Brain microvascular endothelial cell (primary cell): Measurements from ENCODE around the gene RPL36A.
A peak's percentile ranks its signal among the peaks of the same experiment; 100 is the strongest.

ENCODE experiments used
- DNase-seq: peaks from one replicate; pipeline ENCODE4 v3.0.0-alpha.2; 2020
- H3K27ac ChIP-seq: fragments of 250-450 bp; sonication (Bioruptor Pico); 2 replicates; pipeline ENCODE4 v1.5.1; 2020; ENCODE audit warnings: mild to moderate bottlenecking, moderate library complexity
- H3K27me3 ChIP-seq: fragments of 250-450 bp; sonication (Bioruptor Pico); replicated peaks from 2 replicates; pipeline ENCODE4 v1.5.1; 2020; ENCODE audit warnings: mild to moderate bottlenecking
- H3K36me3 ChIP-seq: fragments of 250-450 bp; sonication (Bioruptor Pico); replicated peaks from 2 replicates; pipeline ENCODE4 v1.5.1; 2020; ENCODE audit warnings: mild to moderate bottlenecking
- H3K4me3 ChIP-seq: 2 replicates; pipeline ENCODE4 v1.5.1; 2011; ENCODE audit warnings: low read depth, mild to moderate bottlenecking, control low read depth, low read length, moderate library complexity
- CTCF ChIP-seq: IDR thresholded peaks from 2 replicates; pipeline ENCODE4 v1.5.1; 2011; ENCODE audit warnings: low read depth, mild to moderate bottlenecking, moderate library complexity, low read length, control low read depth, inconsistent platforms; ENCODE audit errors: missing control alignments
- in situ Hi-C: cut with HindIII; loops from 2 replicates; pipeline ENCODE4 v1.10.0; 2017; ENCODE audit warnings: low sequenced_read_pairs, low pct_ligation_motif_present

Gene RPL36A

DNA sequence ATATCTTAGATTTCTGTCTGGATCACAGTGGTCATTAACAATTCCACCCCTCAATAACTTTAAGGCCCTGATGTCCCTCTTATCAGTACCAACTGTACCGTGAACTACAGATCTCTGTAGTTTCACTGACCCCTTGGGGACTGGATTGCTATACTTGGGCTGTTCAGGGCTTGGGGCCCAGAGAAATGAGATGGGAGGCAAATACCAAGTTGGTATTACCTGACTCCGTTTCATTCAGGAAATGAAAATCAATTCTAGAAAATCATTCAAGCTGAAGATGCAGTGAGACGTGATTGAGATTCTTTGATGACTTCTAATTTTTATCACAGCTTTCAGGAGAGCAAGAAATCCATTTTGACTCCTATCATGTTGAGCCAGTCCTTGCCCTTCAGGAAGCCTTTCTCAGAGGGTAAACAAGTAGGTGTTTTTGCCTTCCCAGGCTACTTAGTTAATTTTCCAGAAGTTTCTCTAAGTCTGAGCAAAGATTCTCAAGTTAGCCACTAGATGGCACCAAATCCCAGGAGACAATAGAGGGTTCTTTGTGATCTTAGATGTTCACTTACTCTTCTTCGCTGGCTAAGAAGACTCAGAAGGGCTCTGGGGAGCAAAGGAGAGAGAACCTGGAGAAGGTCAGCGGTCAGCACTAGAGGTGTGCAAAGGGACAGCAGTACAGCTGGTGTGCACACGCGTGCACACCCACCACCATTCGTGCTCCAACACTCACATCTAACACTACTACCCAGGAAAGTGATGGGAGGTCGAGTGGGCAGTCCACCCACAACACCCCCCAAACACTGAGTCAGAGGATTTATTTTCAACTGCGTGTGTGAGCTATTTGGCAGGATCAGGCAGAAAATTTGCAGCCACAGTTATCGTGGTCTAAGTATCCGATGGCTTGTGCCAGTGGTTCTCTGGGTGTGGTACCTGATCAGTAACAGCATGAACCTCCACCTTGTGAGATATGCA is 24.7 kb downstream of the RPL36A start:
- DNase-seq: peak; percentile 44
- Histone ChIP-seq H3K4me3 (no peak overlapping the region), H3K36me3 (no peaks in the 10 kb centered on the region), H3K27ac (no peak overlapping the region), H3K27me3 (no peaks in the 10 kb centered on the region)
- TF ChIP-seq CTCF: peak; percentile 74
- in situ Hi-C loops: no loop called here

DNA sequence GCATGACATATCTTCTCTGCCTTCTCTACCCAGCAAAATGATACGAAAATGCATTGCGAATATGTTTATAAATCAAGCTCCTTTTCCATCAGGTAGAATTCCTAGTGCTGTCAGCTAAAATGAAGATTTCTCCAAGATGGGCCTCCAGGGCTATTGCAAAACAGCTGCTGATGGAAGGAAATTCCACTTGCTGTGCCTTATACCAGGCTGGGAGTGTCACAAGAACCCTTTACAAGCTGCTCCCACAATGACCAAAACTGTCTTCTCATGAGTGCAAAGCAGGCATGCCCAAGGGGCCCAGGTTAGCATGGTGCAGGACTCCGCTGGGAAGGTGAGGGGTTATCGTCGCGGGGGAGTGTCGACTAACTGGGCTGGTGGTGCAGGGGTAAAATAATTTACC is 25.9 kb downstream of the RPL36A start:
- no peak for DNase-seq
- TF ChIP-seq CTCF: no peak
- H3K4me3 ChIP-seq: no peak overlapping the region
- H3K27ac ChIP-seq: no peak overlapping the region
- H3K36me3 ChIP-seq: no peaks in the 10 kb centered on the region
- in situ Hi-C loops: no loop called here
- H3K27me3 ChIP-seq: no peaks in the 10 kb centered on the region

DNA sequence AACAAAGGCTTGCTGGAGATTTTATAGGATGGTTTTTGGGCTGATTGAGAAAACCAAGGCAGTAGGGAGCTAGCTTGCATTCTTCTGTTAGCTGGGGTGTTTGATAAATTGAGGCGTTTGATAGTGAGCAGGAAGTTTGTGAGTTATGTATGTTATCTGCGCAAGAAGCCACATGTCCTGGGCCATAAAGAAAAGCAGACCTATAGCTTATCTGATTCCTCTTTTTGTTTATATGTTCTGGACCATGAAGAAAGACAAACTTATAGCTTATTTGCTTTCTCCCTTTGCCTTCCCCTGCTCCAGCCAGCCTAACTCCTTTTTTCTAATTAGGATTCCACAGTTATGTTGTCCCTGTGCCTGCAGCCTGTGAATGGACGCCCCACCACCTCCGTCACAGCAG is 26.4 kb downstream of the RPL36A start:
- no peak overlapping the region for H3K27ac ChIP-seq
- no peaks in the 10 kb centered on the region for H3K27me3 ChIP-seq
- in situ Hi-C loops: no loop called here
- H3K36me3 ChIP-seq: no peaks in the 10 kb centered on the region
- no peak for TF ChIP-seq CTCF
- no peak overlapping the region for H3K4me3 ChIP-seq
- DNase-seq: no peak

- peak overlapping the region; percentile 59 for H3K4me3 ChIP-seq
- DNase-seq: no peak
- TF ChIP-seq CTCF: peak; percentile 2
- in situ Hi-C loops: no loop called here
- peak overlapping the region; percentile 79 for H3K27ac ChIP-seq
- no peaks in the 10 kb centered on the region for H3K36me3 ChIP-seq
- H3K27me3 ChIP-seq: no peaks in the 10 kb centered on the region
Measured at GRCh38 chrX:101417981-101418841, 27.4 kb downstream of the RPL36A start.

DNA sequence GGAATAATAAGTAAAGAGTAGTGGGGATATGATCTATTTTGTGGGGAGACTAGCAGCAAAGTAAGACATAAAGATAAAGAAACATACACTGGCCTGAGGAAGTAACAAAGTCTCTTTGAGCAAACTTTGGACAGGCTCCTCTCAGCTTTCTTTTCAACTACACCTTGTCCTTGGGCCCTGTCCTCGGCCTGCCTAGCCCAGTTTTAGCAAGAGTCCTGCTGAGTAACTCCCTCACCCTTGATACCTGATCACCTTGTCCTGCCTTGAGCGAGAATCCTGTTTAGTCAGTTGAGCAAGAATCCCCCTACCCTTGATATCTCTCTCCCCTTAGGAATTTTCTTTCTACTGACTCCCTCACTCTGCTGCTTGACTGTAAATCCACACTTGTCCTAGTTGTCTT is 28.7 kb downstream of the RPL36A start:
- Histone ChIP-seq H3K27ac (no peak overlapping the region), H3K4me3 (no peak overlapping the region), H3K36me3 (no peaks in the 10 kb centered on the region), H3K27me3 (no peaks in the 10 kb centered on the region)
- DNase-seq: no peak
- no peak for TF ChIP-seq CTCF
- in situ Hi-C loops: no loop called here
